HG03442 (cell line): ENCODE results near the gene VTI1A.

Source experiments
- ATAC-seq: cut with Tn5 transposase; IDR thresholded peaks from one replicate; pipeline ENCODE4 v1.9.1; 2021; ENCODE audit warnings: mild to moderate bottlenecking, moderate library complexity; ENCODE audit not compliant: unreplicated experiment

VTI1A gene

GRCh38 chr10:112669989-112670388 lies 223.0 kb downstream of the VTI1A start:
- no peak for ATAC-seq

- no peak for ATAC-seq
Observed at GRCh38 chr10:112671743-112672142, 224.7 kb downstream of the VTI1A start.

- ATAC-seq, result no peak
Observed at GRCh38 chr10:112672706-112673105, 225.7 kb downstream of the VTI1A start.

- ATAC-seq, result no peak
Observed at GRCh38 chr10:112675560-112676083, 228.6 kb downstream of the VTI1A start.

GRCh38 chr10:112677689-112678088 lies 230.7 kb downstream of the VTI1A start:
- ATAC-seq, result no peak

- no peak for ATAC-seq
Observed at GRCh38 chr10:112678581-112678980, 231.6 kb downstream of the VTI1A start.

GRCh38 chr10:112678987-112679386 lies 232.0 kb downstream of the VTI1A start:
- no peak for ATAC-seq

- ATAC-seq, result no peak
Observed at GRCh38 chr10:112679392-112679791, 232.4 kb downstream of the VTI1A start.

GRCh38 chr10:112680586-112680985 lies 233.6 kb downstream of the VTI1A start:
- ATAC-seq, result no peak

- no peak for ATAC-seq
Observed at GRCh38 chr10:112687647-112688046, 240.6 kb downstream of the VTI1A start.

- ATAC-seq, result no peak
Observed at GRCh38 chr10:112689327-112690072, 242.5 kb downstream of the VTI1A start.

- no peak for ATAC-seq
Observed at GRCh38 chr10:112695539-112695938, 248.5 kb downstream of the VTI1A start.

GRCh38 chr10:112696592-112696991 lies 249.6 kb downstream of the VTI1A start:
- no peak for ATAC-seq

GRCh38 chr10:112698133-112698817 lies 251.3 kb downstream of the VTI1A start:
- ATAC-seq, result no peak

GRCh38 chr10:112698818-112699164 lies 251.8 kb downstream of the VTI1A start:
- ATAC-seq, result no peak

GRCh38 chr10:112700215-112700671 lies 253.2 kb downstream of the VTI1A start:
- no peak for ATAC-seq

GRCh38 chr10:112701211-112701877 lies 254.3 kb downstream of the VTI1A start:
- no peak for ATAC-seq

GRCh38 chr10:112701878-112702255 lies 254.9 kb downstream of the VTI1A start:
- ATAC-seq, result no peak

GRCh38 chr10:112706577-112706976 lies 259.6 kb downstream of the VTI1A start:
- no peak for ATAC-seq

GRCh38 chr10:112708461-112708860 lies 261.4 kb downstream of the VTI1A start:
- ATAC-seq, result no peak

- no peak for ATAC-seq
Observed at GRCh38 chr10:112710528-112710927, 263.5 kb downstream of the VTI1A start.

- no peak for ATAC-seq
Observed at GRCh38 chr10:112711366-112711765, 264.4 kb downstream of the VTI1A start.
